Stimulated activated naive CD4-positive, alpha-beta T cell treated with Interleukin-2 at 50 U/mL for 16 hours (primary cell): ENCODE measurements around the gene GRIK4.

Experiments used
- DNase-seq: peaks from one replicate; lab custom pipeline; 2025; lab: John Stamatoyannopoulos, UW

The GRIK4 gene

GRCh38 chr11:120707663-120708062 lies 196.1 kb downstream of the GRIK4 start:
- no peak for DNase-seq

- DNase-seq: no peak
Measured at GRCh38 chr11:120708511-120709183, 197.1 kb downstream of the GRIK4 start.

GRCh38 chr11:120709808-120710207 lies 198.3 kb downstream of the GRIK4 start:
- no peak for DNase-seq

GRCh38 chr11:120710354-120711131 lies 199.0 kb downstream of the GRIK4 start:
- no peak for DNase-seq

GRCh38 chr11:120712014-120712413 lies 200.5 kb downstream of the GRIK4 start:
- DNase-seq: no peak

GRCh38 chr11:120712881-120713280 lies 201.3 kb downstream of the GRIK4 start:
- no peak for DNase-seq

GRCh38 chr11:120713296-120713695 lies 201.7 kb downstream of the GRIK4 start:
- no peak for DNase-seq

GRCh38 chr11:120714438-120714837 lies 202.9 kb downstream of the GRIK4 start:
- DNase-seq: no peak

GRCh38 chr11:120715239-120715638 lies 203.7 kb downstream of the GRIK4 start:
- no peak for DNase-seq

- no peak for DNase-seq
Measured at GRCh38 chr11:120717042-120717441, 205.5 kb downstream of the GRIK4 start.

GRCh38 chr11:120717623-120718022 lies 206.1 kb downstream of the GRIK4 start:
- no peak for DNase-seq

GRCh38 chr11:120718171-120718570 lies 206.6 kb downstream of the GRIK4 start:
- DNase-seq: no peak

GRCh38 chr11:120719348-120719747 lies 207.8 kb downstream of the GRIK4 start:
- no peak for DNase-seq

GRCh38 chr11:120720760-120721159 lies 209.2 kb downstream of the GRIK4 start:
- no peak for DNase-seq

GRCh38 chr11:120722524-120722923 lies 211.0 kb downstream of the GRIK4 start:
- DNase-seq: no peak

GRCh38 chr11:120723751-120724150 lies 212.2 kb downstream of the GRIK4 start:
- DNase-seq: no peak

GRCh38 chr11:120727752-120728151 lies 216.2 kb downstream of the GRIK4 start:
- DNase-seq: no peak

- no peak for DNase-seq
Measured at GRCh38 chr11:120735035-120735434, 223.5 kb downstream of the GRIK4 start.

- no peak for DNase-seq
Measured at GRCh38 chr11:120738516-120739046, 227.0 kb downstream of the GRIK4 start.

GRCh38 chr11:120739780-120740179 lies 228.2 kb downstream of the GRIK4 start:
- DNase-seq: no peak

- DNase-seq: no peak
Measured at GRCh38 chr11:120740380-120740779, 228.8 kb downstream of the GRIK4 start.

GRCh38 chr11:120744016-120744994 lies 232.8 kb downstream of the GRIK4 start:
- no peak for DNase-seq
